ENCODE results near the gene BCAS3.

Gene BCAS3

DNA sequence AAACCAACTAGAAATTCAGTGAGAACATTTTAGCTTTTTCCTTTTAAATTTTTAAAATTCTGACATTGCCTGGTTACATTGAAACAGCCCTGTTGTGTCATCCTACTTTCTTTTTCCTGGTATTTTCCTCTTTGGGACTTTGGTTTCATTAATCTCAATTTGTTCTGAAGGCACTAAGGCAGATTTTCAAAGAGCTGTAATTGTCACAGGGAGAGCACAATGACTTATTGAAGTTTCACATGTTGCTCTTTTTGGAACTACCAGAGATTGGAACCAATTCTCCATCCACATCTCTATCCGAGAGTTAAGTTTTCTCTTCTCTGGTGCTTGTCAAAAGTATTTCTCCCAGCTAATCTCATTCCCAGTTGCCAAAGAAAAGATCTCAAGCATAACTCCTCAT lies 577.3 kb downstream of the BCAS3 start:
- DNase-seq (ENCODE audit: low read depth), result no peak

DNA sequence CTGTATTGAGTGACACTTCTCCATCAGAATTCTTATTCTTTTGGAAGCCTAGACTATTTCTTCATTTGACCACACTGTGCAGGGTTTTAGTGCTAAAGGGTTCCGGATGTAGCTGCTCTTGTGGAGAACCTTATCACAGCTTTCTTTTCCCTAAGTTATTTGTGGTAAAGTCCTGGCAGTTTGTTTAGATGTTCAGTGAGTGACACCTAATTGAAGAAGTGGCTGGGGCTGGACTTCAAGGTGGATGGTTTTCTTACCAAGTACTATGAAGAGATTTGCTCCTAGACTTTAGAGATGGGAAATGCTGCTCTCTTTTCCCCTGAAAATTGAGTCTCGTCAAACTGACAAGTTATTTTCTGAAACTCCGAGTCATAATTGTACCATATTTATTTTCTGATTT lies 578.0 kb downstream of the BCAS3 start:
- DNase-seq (ENCODE audit: low read depth), result no peak

GRCh38 chr17:61259360-61259759 lies 581.7 kb downstream of the BCAS3 start:
- DNase-seq (ENCODE audit: low read depth), result no peak

DNA sequence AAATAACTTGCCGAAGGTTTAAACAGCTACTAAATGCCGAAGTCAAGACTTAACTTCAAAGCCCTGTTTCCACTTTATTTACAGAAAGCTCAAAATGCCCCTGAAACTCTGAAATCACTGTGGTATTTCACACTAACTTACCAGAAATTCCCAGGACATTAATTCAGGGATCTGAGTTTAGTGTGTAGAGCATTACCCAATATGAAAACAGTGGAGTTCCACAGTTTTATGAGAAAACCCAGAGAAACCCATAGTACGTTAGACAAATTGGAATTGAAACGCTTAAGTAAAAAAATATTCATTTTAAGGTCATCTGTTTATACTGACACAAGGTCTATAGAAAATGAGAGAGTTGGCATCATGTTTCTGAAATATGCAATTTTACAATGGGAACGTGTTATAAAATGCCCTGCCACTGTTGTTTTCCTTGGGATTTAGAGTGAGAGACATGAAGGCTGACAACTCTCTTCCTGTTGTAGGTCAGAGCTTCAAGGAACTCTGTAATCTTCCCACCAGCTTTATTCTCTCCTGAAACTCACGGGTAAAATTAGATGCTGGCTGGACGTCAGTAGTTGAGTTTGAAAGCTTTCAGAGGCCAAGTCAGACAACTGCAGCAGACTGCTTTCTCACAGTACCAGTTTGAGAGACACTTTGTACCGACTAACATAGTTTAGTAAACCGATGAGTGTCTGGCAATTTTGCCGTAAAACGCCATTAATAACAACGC lies 582.6 kb downstream of the BCAS3 start:
- no peak for DNase-seq (ENCODE audit: low read depth)

GRCh38 chr17:61261001-61261637 lies 583.5 kb downstream of the BCAS3 start:
- no peak for DNase-seq (ENCODE audit: low read depth)

GRCh38 chr17:61265397-61265796 lies 587.7 kb downstream of the BCAS3 start:
- DNase-seq (ENCODE audit: low read depth), result no peak

DNA sequence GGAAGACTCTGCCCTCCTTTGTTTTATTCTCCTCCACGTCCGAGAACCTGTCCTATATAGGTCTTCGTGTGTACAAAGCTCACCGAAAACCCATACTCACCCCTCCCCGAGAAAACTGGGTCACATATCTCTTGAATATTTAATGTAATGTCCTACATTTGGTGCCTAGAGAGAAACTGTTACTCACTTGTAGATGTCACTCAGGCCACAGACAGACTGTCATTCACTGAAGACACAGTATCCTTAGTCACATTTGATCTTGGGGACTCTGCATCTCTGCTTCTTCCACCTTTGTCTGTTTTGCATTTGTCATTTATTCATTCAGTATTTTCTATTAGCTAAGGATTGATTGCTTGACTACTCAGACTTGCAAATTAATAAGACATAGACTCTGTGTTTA lies 590.2 kb downstream of the BCAS3 start:
- no peak for DNase-seq (ENCODE audit: low read depth)

GRCh38 chr17:61275395-61275794 lies 597.7 kb downstream of the BCAS3 start:
- DNase-seq (ENCODE audit: low read depth), result no peak

- no peak for DNase-seq (ENCODE audit: low read depth)
These were observed 599.2 kb downstream of the BCAS3 start for GRCh38 chr17:61276806-61277205.

- DNase-seq (ENCODE audit: low read depth), result no peak
These were observed 602.0 kb downstream of the BCAS3 start for GRCh38 chr17:61279476-61280145.

DNA sequence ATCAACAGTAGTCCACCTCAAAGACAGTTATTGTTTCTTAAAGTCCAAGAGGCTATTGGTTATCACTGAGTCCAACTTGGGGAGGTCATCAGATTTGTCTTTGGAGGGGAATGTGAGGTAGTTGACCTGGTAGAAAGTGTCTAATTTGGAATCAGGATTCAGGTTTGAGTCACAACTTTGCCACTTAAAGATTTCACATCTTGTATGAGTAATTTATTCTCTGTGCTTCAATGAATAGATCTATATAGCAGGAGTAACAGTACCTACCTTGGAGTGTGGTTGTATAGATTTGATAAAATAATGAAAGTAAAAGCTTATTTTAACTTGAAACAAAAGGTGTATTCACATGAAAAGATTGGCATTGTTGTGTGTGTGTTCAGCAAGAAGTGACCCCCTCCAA lies 602.7 kb downstream of the BCAS3 start:
- no peak for DNase-seq (ENCODE audit: low read depth)

GRCh38 chr17:61280851-61281250 lies 603.2 kb downstream of the BCAS3 start:
- no peak for DNase-seq (ENCODE audit: low read depth)

DNA sequence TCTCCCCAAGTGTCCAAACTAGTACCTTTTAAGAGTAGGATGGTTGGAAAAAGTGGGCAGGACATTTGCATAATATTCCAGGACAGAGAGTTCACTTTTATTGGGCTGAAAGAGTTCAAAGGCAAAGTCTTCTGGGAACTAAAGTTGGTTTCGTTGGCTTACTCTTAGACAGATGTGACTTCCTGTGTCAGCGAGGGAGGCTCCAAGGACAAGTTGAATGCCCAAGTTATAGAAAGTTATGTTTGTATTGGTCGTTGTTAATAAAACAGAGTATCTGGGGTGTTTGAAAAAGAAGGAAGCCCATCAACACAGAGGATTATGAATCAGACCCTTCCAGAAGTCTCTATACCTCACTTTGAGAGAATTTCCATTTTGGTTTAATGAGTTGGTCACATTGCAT lies 604.7 kb downstream of the BCAS3 start:
- no peak for DNase-seq (ENCODE audit: low read depth)

DNA sequence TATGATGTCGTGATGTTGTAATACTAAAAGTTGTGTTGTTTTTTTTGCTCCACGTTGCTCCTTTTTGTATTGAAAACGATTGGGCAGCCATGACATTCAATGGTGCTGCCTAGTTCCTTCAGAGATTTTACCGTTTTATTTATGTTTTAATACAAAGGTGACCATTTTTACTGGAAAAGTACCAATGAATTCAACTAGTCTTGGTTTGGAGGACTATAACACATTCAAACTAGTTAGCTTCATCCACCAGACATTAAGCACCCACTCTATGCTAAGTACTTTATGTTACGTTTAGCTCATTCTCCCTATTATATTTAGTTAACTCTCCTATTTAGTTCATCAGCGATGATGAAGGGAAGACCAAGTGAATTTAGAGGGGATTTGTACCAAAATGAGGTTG lies 605.4 kb downstream of the BCAS3 start:
- no peak for DNase-seq (ENCODE audit: low read depth)

DNA sequence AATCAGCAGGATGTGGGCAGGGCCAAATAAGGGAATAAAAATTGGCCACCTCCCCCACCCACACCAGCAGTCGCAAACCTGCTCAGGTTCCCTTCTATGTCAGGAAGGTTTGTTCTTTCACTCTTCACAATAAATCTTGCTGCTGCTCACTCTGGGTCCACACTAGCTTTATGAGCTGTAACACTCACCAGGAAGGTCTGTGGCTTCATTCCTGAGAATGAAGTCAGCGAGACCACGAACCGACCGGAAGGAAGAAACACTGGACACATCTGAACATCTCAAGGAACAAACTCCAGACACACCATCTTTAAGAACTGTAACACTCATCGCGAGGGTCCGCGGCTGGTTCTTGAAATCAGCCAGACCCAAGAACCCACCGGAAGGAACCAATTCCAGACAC lies 606.5 kb downstream of the BCAS3 start:
- no peak for DNase-seq (ENCODE audit: low read depth)

- no peak for DNase-seq (ENCODE audit: low read depth)
These were observed 607.1 kb downstream of the BCAS3 start for GRCh38 chr17:61284746-61285145.

- DNase-seq (ENCODE audit: low read depth), result no peak
These were observed 608.1 kb downstream of the BCAS3 start for GRCh38 chr17:61285526-61286320.

GRCh38 chr17:61286449-61286848 lies 608.8 kb downstream of the BCAS3 start:
- no peak for DNase-seq (ENCODE audit: low read depth)

- no peak for DNase-seq (ENCODE audit: low read depth)
These were observed 612.0 kb downstream of the BCAS3 start for GRCh38 chr17:61289408-61290385.

- DNase-seq (ENCODE audit: low read depth), result no peak
These were observed 614.0 kb downstream of the BCAS3 start for GRCh38 chr17:61291451-61292285.

Measured in activated T-helper 9 cell treated with anti-CD3 and anti-CD28 coated beads, Interleukin-2, amount 50 U/mL, for 16 hours (primary cell).